Measurements from ENCODE around the gene TOR1B. TPM values are rescaled to one million over a fixed set of nuclear protein-coding genes. Genes with fewer than 3 reads are reported as not detected.

Gene TOR1B
- total RNA-seq, 1 experiment from 2014 or later = 19.0 TPM

DNA sequence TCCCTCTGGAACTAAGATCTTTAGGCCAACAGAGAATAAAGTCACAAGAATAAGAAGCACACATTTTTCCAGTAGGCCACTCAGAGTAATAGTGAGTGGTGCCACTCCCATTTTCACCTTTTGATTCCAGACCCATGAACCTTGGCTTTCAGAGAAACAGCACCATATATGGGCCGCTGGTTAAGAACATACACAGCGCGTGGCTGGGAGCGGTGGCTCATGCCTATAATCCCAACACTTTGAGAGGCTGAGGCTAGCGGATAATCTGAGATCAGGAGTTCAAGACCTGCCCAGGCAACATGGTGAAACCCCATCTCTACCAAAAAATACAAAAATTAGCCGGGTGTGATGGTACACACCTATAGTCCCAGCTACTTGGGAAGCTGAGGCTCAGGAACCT lies 34.5 kb upstream of the TOR1B start:
- H3K4me3 ChIP-seq (replicated peaks in 1 of 2; ENCODE audit: low read depth in 1 of 2, low read length in 2 of 2) = no peak overlapping the region
- ATAC-seq (no peak), DNase-seq (ENCODE audit: low read depth, low spot score) (no peak)
- no peak overlapping the region for H3K27ac ChIP-seq (ENCODE audit: low read depth, low read length)
- H2AFZ ChIP-seq (ENCODE audit: low read depth, low read length, poor library complexity, severe bottlenecking) = no peak overlapping the region
- ChIA-PET POLR2A (no interaction called here), RAD21 (ENCODE audit: low non-redundant PET in 1 of 2, low total read pairs in 2 of 2, uncharacterized antibody in 2 of 2, unreplicated experiment in 2 of 2) (no interaction called here), CTCF (interaction anchor here (1.2 kb wide), 1 partner anchor 42 kb away, joined by 3 read pairs; no protein-coding TSS in a partner anchor)
- intact Hi-C loops (cut with micrococcal nuclease) = no loop called here
- no peaks in the 10 kb centered on the region for H3K36me3 ChIP-seq (ENCODE audit: control insufficient read depth in 1 of 2, insufficient read depth in 2 of 2, low read length in 2 of 2)
- H3K4me1 ChIP-seq (ENCODE audit: control insufficient read depth in 1 of 2, insufficient read depth in 2 of 2, low read length in 2 of 2) = peaks cover 2 to 6% of the 10 kb centered on the region in 2 experiments
- H4K20me1 ChIP-seq (ENCODE audit: insufficient read depth) = no peaks in the 10 kb centered on the region
- no peak overlapping the region for H3K4me2 ChIP-seq (ENCODE audit: low read length)
- TF ChIP-seq YY1 (IDR thresholded peaks at IDR 0.05; ENCODE audit: extremely low read depth, insufficient replicate concordance, low read depth, low read length) (no peak), ZNF274 (IDR thresholded peaks at IDR 0.05; ENCODE audit: low read depth, low read length) (no peak), POLR2A (IDR thresholded peaks at IDR 0.05; ENCODE audit: borderline replicate concordance, extremely low read depth, insufficient read depth, insufficient read length) (no peak), POLR2AphosphoS5 (IDR thresholded peaks at IDR 0.05; ENCODE audit: low read depth, low read length) (no peak), SIN3A (IDR thresholded peaks at IDR 0.05; ENCODE audit: low read depth) (no peak), EZH2phosphoT487 (IDR thresholded peaks at IDR 0.05; ENCODE audit: borderline replicate concordance) (no peak), ZFX (IDR thresholded peaks at IDR 0.05) (no peak)
- TF ChIP-seq, protein P1, sequence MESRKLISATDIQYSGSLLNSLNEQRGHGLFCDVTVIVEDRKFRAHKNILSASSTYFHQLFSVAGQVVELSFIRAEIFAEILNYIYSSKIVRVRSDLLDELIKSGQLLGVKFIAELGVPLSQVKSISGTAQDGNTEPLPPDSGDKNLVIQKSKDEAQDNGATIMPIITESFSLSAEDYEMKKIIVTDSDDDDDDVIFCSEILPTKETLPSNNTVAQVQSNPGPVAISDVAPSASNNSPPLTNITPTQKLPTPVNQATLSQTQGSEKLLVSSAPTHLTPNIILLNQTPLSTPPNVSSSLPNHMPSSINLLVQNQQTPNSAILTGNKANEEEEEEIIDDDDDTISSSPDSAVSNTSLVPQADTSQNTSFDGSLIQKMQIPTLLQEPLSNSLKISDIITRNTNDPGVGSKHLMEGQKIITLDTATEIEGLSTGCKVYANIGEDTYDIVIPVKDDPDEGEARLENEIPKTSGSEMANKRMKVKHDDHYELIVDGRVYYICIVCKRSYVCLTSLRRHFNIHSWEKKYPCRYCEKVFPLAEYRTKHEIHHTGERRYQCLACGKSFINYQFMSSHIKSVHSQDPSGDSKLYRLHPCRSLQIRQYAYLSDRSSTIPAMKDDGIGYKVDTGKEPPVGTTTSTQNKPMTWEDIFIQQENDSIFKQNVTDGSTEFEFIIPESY (IDR thresholded peaks at IDR 0.05; ENCODE audit: extremely low read depth, insufficient replicate concordance, low read length) = no peak
- BruUV-seq (replicated peaks) = no TSS peak
- H3K79me2 ChIP-seq (ENCODE audit: insufficient read depth, low read length) = no peaks in the 10 kb centered on the region
- H3K9me2 ChIP-seq (ENCODE audit: insufficient read depth) = no peaks in the 10 kb centered on the region
- no peaks in the 10 kb centered on the region for H3K27me3 ChIP-seq (ENCODE audit: insufficient read depth, low read length)
- H3K9ac ChIP-seq (ENCODE audit: low read length) = no peak overlapping the region
- no peaks in the 10 kb centered on the region for H3K9me3 ChIP-seq (ENCODE audit: control insufficient read depth in 1 of 2, insufficient read depth in 1 of 2, low read depth in 1 of 2, low read length in 2 of 2)

GRCh38 chr9:129769669-129770068 lies 33.3 kb upstream of the TOR1B start:
- CTCF ChIA-PET = interaction anchor here (1.2 kb wide), 1 partner anchor 43 kb away, joined by 3 read pairs; no protein-coding TSS in a partner anchor
- TF ChIP-seq ZNF274 (IDR thresholded peaks at IDR 0.05; ENCODE audit: low read depth, low read length) = no peak
- no peak for TF ChIP-seq RAD21 (IDR thresholded peaks at IDR 0.05; ENCODE audit: low read depth)
- no peak for TF ChIP-seq YY1 (IDR thresholded peaks at IDR 0.05; ENCODE audit: extremely low read depth, insufficient replicate concordance, low read depth, low read length)
- TF ChIP-seq, protein P2, sequence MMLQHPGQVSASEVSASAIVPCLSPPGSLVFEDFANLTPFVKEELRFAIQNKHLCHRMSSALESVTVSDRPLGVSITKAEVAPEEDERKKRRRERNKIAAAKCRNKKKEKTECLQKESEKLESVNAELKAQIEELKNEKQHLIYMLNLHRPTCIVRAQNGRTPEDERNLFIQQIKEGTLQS (IDR thresholded peaks at IDR 0.05) = no peak
- TF ChIP-seq JUND (IDR thresholded peaks at IDR 0.05) = no peak
- no peak for TF ChIP-seq SIN3A (IDR thresholded peaks at IDR 0.05; ENCODE audit: low read depth)
- no peak for TF ChIP-seq TCF7L2 (IDR thresholded peaks at IDR 0.05; ENCODE audit: borderline replicate concordance, extremely low read depth, insufficient read depth, insufficient read length)
- TF ChIP-seq, protein P1 (IDR thresholded peaks at IDR 0.05; ENCODE audit: extremely low read depth, insufficient replicate concordance, low read length) = no peak
- TF ChIP-seq CEBPB (IDR thresholded peaks at IDR 0.05; ENCODE audit: low read depth) = no peak
- no peak for TF ChIP-seq EZH2 (IDR thresholded peaks at IDR 0.05)
- no peak for TF ChIP-seq EGR1 (IDR thresholded peaks at IDR 0.05; ENCODE audit: low read depth)

More at GRCh38 chr9:129769669-129770068, 33.3 kb upstream of the TOR1B start:
- Histone ChIP-seq H3K27ac (ENCODE audit: low read depth, low read length) (no peak overlapping the region), H2AFZ (ENCODE audit: low read depth, low read length, poor library complexity, severe bottlenecking) (no peak overlapping the region), H3K4me3 (replicated peaks in 1 of 2; ENCODE audit: low read depth in 1 of 2, low read length in 2 of 2) (no peak overlapping the region), H3K36me3 (ENCODE audit: control insufficient read depth in 1 of 2, insufficient read depth in 2 of 2, low read length in 2 of 2) (no peaks in the 10 kb centered on the region), H3K4me2 (ENCODE audit: low read length) (no peak overlapping the region), H3K9me3 (ENCODE audit: control insufficient read depth in 1 of 2, insufficient read depth in 1 of 2, low read depth in 1 of 2, low read length in 2 of 2) (no peaks in the 10 kb centered on the region), H3K27me3 (ENCODE audit: insufficient read depth, low read length) (no peaks in the 10 kb centered on the region), H3K4me1 (ENCODE audit: control insufficient read depth in 1 of 2, insufficient read depth in 2 of 2, low read length in 2 of 2) (no peaks in the 10 kb centered on the region), H3K79me2 (ENCODE audit: insufficient read depth, low read length) (no peaks in the 10 kb centered on the region), H3K9me2 (ENCODE audit: insufficient read depth) (no peaks in the 10 kb centered on the region), H4K20me1 (ENCODE audit: insufficient read depth) (no peaks in the 10 kb centered on the region), H3K9ac (ENCODE audit: low read length) (no peak overlapping the region)
- intact Hi-C loops (cut with micrococcal nuclease) = no loop called here
- ATAC-seq (no peak), DNase-seq (ENCODE audit: low read depth, low spot score) (no peak)
- POLR2A ChIA-PET = no interaction called here
- no TSS peak for BruUV-seq (replicated peaks)
- RAD21 ChIA-PET (ENCODE audit: low non-redundant PET in 1 of 2, low total read pairs in 2 of 2, uncharacterized antibody in 2 of 2, unreplicated experiment in 2 of 2) = no interaction called here
